GM12873 (cell line): ENCODE measurements around the gene RAD9A.

ENCODE experiments used
- TF ChIP-seq, protein P1 (sequence below): IDR thresholded peaks from 2 replicates; pipeline ENCODE4 v1.5.1; 2012; ENCODE audit warnings: low read depth, mild to moderate bottlenecking, moderate library complexity, low read length, control low read depth; ENCODE audit not compliant: insufficient read depth; ENCODE audit errors: missing control alignments

RAD9A gene

DNA sequence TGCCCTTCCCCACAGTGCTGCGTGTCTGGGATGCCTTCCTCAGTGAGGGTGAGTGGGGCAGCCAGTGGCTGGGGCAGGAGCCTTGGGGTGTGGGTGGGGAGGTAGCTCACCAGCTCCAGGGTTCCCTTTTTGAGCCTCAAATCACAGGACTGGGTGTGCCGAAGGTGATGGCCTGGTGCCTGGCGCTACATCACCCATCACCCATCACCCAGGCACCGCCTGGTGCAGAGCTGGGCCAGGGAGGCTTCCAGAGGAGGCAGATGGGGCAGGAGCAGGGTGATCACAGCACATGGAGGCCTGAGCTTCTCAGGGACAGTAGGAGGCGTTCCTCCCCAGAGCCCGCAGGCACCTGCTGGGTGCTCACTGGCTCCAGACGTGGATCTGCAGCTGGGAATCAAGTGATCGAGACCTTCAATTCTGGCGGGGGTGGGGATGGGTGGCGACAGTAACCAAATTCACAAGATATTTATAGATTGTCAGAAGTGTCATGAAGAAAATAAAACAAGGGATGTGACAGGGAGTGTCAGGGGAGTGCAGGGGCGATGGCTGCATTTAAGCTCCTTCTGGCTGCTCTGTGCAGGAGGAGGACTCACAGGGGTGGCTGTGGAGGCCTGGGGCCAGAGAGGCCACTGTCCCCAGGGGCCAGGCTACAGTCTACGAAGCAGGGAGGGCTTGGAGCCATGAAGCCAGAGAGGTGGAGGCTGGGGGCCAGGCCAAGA lies 15.3 kb downstream of the RAD9A start:
- TF ChIP-seq, protein P1, sequence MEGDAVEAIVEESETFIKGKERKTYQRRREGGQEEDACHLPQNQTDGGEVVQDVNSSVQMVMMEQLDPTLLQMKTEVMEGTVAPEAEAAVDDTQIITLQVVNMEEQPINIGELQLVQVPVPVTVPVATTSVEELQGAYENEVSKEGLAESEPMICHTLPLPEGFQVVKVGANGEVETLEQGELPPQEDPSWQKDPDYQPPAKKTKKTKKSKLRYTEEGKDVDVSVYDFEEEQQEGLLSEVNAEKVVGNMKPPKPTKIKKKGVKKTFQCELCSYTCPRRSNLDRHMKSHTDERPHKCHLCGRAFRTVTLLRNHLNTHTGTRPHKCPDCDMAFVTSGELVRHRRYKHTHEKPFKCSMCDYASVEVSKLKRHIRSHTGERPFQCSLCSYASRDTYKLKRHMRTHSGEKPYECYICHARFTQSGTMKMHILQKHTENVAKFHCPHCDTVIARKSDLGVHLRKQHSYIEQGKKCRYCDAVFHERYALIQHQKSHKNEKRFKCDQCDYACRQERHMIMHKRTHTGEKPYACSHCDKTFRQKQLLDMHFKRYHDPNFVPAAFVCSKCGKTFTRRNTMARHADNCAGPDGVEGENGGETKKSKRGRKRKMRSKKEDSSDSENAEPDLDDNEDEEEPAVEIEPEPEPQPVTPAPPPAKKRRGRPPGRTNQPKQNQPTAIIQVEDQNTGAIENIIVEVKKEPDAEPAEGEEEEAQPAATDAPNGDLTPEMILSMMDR, result peak; percentile 2

DNA sequence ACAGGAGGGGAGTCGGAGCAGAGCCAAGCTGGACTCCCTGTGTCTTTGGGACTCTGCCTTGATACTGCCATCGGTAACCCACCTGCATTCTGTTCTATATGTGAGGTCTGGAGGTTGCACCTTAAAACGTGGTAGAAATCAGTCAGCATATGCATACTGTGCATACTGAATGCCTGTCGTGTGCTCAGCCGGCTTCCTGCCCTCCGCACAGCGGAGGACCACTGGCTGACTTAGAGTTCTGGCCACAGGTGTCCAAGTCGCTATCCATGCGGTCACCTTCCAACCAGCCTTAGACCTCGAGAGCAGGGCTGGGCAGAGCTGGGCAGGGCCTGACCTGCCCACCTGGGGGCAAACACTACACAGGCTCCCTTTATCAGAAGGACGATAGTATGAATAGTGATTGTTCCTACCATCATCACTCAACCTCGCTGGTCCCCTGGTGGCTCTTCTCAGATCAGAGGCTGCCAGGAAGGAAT lies 15.9 kb downstream of the RAD9A start:
- TF ChIP-seq, protein P1, result no peak

DNA sequence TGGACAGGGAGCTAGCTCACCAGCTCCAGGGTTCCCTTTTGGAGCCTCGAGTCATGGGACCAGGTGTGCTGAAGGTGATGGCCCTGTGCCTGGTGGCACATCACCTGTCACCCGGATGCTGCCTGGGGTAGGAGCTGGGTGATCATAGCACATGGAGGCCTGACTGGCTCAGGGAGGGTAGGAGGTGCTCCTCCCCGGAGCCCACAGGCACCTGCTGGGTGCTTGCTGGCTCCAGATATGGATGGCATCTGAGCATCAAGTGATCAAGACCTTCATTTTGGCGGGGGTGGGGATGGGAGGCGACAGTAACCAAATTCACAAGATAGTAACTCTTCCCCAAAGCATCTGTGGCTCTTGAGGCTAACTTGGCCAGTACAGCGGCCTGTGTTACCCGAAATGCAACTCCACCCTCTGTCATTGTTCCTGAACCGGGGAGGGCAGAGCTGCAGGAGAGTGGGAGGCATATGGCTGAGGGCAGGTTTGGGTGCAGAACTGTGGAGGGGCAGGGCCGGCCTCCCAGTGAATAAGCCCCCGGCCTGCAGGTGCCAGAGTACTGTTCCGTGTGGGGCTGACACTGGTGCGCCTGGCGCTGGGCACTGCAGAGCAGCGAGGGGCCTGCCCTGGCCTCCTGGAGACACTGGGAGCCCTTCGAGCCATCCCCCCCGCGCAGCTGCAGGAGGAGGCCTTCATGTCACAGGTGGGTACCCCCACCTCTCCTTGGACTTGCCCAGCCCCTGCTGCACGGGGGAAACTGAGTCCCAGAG lies 16.8 kb downstream of the RAD9A start:
- TF ChIP-seq, protein P1, result no peak

DNA sequence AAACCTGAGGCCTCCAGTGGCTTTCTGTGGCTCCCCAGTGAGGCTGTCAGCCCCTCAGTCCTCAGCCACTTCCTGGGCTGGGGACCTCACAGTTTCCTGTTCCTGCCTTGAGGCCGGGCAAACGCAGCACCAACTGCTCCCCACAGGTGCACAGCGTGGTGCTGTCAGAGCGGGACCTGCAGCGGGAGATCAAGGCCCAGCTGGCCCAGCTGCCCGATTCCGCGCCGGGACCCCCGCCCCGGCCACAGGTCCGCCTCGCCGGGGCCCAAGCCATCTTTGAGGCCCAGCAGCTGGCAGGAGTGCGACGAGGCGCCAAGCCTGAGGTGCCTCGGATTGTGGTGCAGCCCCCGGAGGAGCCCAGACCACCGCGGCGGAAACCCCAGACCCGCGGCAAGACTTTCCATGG lies 17.5 kb downstream of the RAD9A start:
- TF ChIP-seq, protein P1, result no peak

DNA sequence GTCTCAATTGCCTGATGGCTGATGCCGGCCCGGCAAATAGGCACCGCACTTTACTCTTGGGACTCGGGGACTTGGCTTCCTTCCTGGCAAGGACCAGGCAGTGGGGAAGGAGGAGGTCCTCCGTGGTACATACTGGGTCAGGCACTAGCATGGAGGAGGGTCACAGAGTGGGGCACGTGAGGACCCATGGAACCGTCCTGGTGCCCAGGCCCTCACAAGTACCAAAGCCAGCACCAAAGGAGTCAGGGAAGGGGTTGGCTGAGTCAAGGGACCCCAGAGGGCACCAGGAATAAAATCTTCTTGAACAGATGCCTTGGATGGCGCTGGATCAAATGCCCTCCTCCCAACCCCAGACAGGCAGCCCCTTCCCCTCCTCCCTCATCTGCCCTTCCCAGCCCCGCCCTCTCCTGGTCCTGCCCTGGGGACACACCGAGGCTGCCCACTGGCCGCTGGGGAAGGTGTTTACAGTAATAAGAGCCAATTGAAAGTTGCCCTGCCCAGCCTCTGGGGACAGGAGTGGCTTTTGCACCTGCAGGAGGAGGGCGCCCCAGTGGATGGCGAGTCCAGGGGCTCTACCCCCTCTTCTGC lies 18.1 kb downstream of the RAD9A start:
- TF ChIP-seq, protein P1, result no peak

DNA sequence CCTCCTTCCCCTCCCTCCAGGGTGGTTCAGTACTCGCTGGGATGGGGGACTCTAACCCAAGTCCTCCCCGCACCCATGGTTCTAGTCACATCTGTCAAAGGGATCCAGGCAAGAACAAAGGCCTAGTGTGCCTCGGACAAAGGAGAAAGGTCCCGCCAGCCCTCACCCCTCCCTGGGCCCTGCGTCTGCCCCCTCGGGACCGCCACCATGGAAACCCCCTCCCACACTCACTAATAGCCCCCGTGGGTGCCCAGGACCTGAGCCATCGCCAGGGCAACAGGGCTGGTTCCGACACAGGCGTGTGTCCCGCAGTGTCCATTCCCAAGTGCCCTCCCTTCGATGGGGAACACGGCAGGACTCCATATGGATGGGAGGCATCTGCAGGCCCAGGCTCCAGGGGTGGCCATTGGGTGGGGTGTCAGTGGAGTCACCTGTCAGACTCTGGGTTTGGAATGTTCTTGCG lies 18.6 kb downstream of the RAD9A start:
- TF ChIP-seq, protein P1, result no peak

DNA sequence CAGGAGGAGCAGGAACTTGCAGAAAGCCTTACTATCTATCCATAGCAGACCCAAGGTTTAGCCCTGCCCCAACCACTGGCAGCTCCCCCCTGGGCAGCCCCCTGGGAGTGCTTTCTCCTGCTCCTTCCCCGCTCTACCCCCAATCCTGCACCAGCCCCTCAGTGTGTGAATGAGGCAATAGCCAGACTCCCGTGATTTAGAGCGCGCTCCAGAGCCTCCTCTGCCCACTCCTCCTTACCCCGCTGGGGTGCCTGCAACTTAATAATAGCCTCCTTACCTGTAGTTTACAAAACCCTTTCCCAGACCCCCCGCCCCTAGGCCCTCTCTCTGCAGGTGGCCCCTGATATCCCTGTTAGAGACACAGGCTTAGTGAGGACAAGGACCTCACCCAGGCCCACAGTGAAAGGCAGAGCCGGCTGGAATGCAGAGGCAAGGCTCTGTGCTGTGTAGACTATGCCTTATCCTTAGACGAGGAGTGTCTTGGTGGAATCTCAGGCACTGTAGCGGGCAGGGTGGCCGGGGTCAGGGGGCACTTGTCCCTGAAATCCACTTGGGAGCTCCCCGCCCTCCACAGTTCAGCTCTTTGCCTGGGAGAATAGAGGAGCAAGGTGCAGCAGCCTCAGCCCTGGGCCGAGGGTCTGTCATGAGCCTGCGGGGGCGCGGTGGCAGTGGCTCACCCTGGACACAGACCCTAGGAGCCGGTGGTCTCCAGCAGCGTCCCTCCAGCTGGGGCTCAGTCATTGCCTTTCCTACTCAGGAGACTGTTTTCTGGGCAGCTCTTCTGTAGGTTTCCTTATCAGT lies 19.4 kb downstream of the RAD9A start:
- TF ChIP-seq, protein P1, result no peak
